ENCODE data around the gene RSPH1.

The RSPH1 gene

GRCh38 chr21:42535602-42536171 is 39.7 kb upstream of the RSPH1 start:
- peaks cover 67% of the 10 kb centered on the region for H3K4me1 Mint-ChIP-seq
- ATAC-seq = peak; percentile 87

GRCh38 chr21:42534421-42535378 is 38.7 kb upstream of the RSPH1 start:
- peak; percentile 91 for ATAC-seq
- Mint-ChIP-seq H3K27ac (peak overlapping the region; percentile 89), H3K9me3 (no peaks in the 10 kb centered on the region), H3K36me3 (peaks cover 33% of the 10 kb centered on the region), H3K4me3 (peak overlapping the region; percentile 69), H3K4me1 (peaks cover 69% of the 10 kb centered on the region), H3K27me3 (no peaks in the 10 kb centered on the region)

More at GRCh38 chr21:42535602-42536171, 39.7 kb upstream of the RSPH1 start:
- no peaks in the 10 kb centered on the region for H3K27me3 Mint-ChIP-seq
- no peaks in the 10 kb centered on the region for H3K9me3 Mint-ChIP-seq
- peak overlapping the region; percentile 44 for H3K4me3 Mint-ChIP-seq
- H3K27ac Mint-ChIP-seq = peak overlapping the region; percentile 89
- H3K36me3 Mint-ChIP-seq = peaks cover 34% of the 10 kb centered on the region

- Mint-ChIP-seq H3K4me1 (peaks cover 74% of the 10 kb centered on the region), H3K27me3 (no peaks in the 10 kb centered on the region), H3K9me3 (no peaks in the 10 kb centered on the region), H3K36me3 (peaks cover 38% of the 10 kb centered on the region), H3K27ac (peak overlapping the region; percentile 89), H3K4me3 (peak overlapping the region; percentile 69)
- no peak for ATAC-seq
Measured at GRCh38 chr21:42533963-42534355, 37.9 kb upstream of the RSPH1 start.

- H3K9me3 Mint-ChIP-seq = no peaks in the 10 kb centered on the region
- H3K27ac Mint-ChIP-seq = peak overlapping the region; percentile 89
- H3K36me3 Mint-ChIP-seq = peaks cover 38% of the 10 kb centered on the region
- no peak for ATAC-seq
- no peaks in the 10 kb centered on the region for H3K27me3 Mint-ChIP-seq
- peak overlapping the region; percentile 69 for H3K4me3 Mint-ChIP-seq
- peaks cover 75% of the 10 kb centered on the region for H3K4me1 Mint-ChIP-seq
Measured at GRCh38 chr21:42533306-42533962, 37.4 kb upstream of the RSPH1 start.

- H3K9me3 Mint-ChIP-seq = no peaks in the 10 kb centered on the region
- H3K27me3 Mint-ChIP-seq = no peaks in the 10 kb centered on the region
- peaks cover 81% of the 10 kb centered on the region for H3K4me1 Mint-ChIP-seq
- no peak for ATAC-seq
- H3K27ac Mint-ChIP-seq = peak overlapping the region; percentile 89
- peaks cover 38% of the 10 kb centered on the region for H3K36me3 Mint-ChIP-seq
- peak overlapping the region; percentile 57 for H3K4me3 Mint-ChIP-seq
Measured at GRCh38 chr21:42532466-42533181, 36.6 kb upstream of the RSPH1 start.

- no peaks in the 10 kb centered on the region for H3K27me3 Mint-ChIP-seq
- H3K27ac Mint-ChIP-seq = peak overlapping the region; percentile 38
- H3K36me3 Mint-ChIP-seq = peaks cover 40% of the 10 kb centered on the region
- H3K9me3 Mint-ChIP-seq = no peaks in the 10 kb centered on the region
- H3K4me1 Mint-ChIP-seq = peaks cover 81% of the 10 kb centered on the region
- H3K4me3 Mint-ChIP-seq = no peak overlapping the region
- no peak for ATAC-seq
Measured at GRCh38 chr21:42531771-42532170, 35.7 kb upstream of the RSPH1 start.

GRCh38 chr21:42530167-42530518 is 34.1 kb upstream of the RSPH1 start:
- Mint-ChIP-seq H3K9me3 (no peaks in the 10 kb centered on the region), H3K36me3 (peaks cover 36% of the 10 kb centered on the region), H3K27me3 (no peaks in the 10 kb centered on the region), H3K27ac (peak overlapping the region; percentile 9), H3K4me3 (no peak overlapping the region), H3K4me1 (peaks cover 81% of the 10 kb centered on the region)
- no peak for ATAC-seq

- H3K36me3 Mint-ChIP-seq = peaks cover 47% of the 10 kb centered on the region
- H3K27me3 Mint-ChIP-seq = no peaks in the 10 kb centered on the region
- peak; percentile 25 for ATAC-seq
- H3K4me3 Mint-ChIP-seq = peak overlapping the region; percentile 78
- peaks cover 79% of the 10 kb centered on the region for H3K4me1 Mint-ChIP-seq
- H3K27ac Mint-ChIP-seq = peak overlapping the region; percentile 99
- H3K9me3 Mint-ChIP-seq = no peaks in the 10 kb centered on the region
Measured at GRCh38 chr21:42527489-42528158, 31.6 kb upstream of the RSPH1 start.

GRCh38 chr21:42527127-42527488 is 31.1 kb upstream of the RSPH1 start:
- Mint-ChIP-seq H3K27me3 (no peaks in the 10 kb centered on the region), H3K27ac (peak overlapping the region; percentile 99), H3K36me3 (peaks cover 47% of the 10 kb centered on the region), H3K9me3 (no peaks in the 10 kb centered on the region), H3K4me3 (peak overlapping the region; percentile 78), H3K4me1 (peaks cover 78% of the 10 kb centered on the region)
- no peak for ATAC-seq

GRCh38 chr21:42526379-42526727 is 30.3 kb upstream of the RSPH1 start:
- H3K9me3 Mint-ChIP-seq = no peaks in the 10 kb centered on the region
- no peak for ATAC-seq
- no peak overlapping the region for H3K4me3 Mint-ChIP-seq
- peaks cover 85% of the 10 kb centered on the region for H3K4me1 Mint-ChIP-seq
- no peaks in the 10 kb centered on the region for H3K27me3 Mint-ChIP-seq
- peak overlapping the region; percentile 99 for H3K27ac Mint-ChIP-seq
- peaks cover 51% of the 10 kb centered on the region for H3K36me3 Mint-ChIP-seq

- no peak for ATAC-seq
- Mint-ChIP-seq H3K4me3 (no peak overlapping the region), H3K4me1 (peaks cover 88% of the 10 kb centered on the region), H3K36me3 (peaks cover 50% of the 10 kb centered on the region), H3K27me3 (no peaks in the 10 kb centered on the region), H3K27ac (peak overlapping the region; percentile 99), H3K9me3 (no peaks in the 10 kb centered on the region)
Measured at GRCh38 chr21:42525676-42526378, 29.8 kb upstream of the RSPH1 start.

- Mint-ChIP-seq H3K36me3 (peaks cover 50% of the 10 kb centered on the region), H3K4me3 (peak overlapping the region; percentile 70), H3K9me3 (no peaks in the 10 kb centered on the region), H3K27me3 (no peaks in the 10 kb centered on the region), H3K4me1 (peaks cover 88% of the 10 kb centered on the region), H3K27ac (peak overlapping the region; percentile 99)
- peak; percentile 52 for ATAC-seq
Measured at GRCh38 chr21:42525029-42525581, 29.1 kb upstream of the RSPH1 start.

GRCh38 chr21:42524341-42525028 is 28.5 kb upstream of the RSPH1 start:
- peak overlapping the region; percentile 99 for H3K27ac Mint-ChIP-seq
- peaks cover 88% of the 10 kb centered on the region for H3K4me1 Mint-ChIP-seq
- no peaks in the 10 kb centered on the region for H3K27me3 Mint-ChIP-seq
- no peaks in the 10 kb centered on the region for H3K9me3 Mint-ChIP-seq
- ATAC-seq = peak; percentile 96
- H3K36me3 Mint-ChIP-seq = peaks cover 51% of the 10 kb centered on the region
- H3K4me3 Mint-ChIP-seq = peak overlapping the region; percentile 70
